ENCODE measurements around the gene PPP2R3B.

DNA sequence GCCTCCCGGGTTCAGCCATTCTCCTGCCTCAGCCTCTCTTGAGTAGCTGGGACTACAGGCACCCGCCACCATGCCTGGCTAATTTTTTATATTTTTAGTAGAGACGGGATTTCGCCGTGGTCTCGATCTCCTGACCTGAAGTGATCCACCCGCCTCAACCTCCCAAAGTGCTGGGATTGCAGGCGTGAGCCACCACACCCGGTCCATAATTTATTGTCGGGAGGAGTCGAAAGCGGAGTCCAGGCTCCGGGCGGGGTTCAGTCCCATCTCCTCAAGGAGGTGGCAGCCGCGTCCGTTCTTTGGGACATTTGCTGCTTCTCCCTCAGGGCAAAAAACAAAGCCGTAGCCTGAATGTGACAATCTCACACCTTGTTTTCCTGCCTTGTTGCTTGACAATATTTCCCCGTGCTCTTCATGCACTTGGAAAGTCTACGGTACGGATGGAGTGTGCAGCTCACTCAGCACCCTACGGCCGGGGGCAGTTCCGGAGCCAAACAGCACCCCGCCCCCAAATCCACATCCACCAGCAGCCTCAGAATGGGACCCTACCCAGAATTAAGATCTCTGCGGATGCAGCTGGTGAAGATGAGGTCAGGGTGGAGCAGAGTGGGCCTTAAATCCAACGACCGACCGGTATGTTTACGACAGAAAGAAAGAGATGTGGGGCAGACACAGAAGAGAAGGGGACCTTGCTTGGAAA, 77.7 kb downstream of the PPP2R3B start:
- TF ChIP-seq, protein P1, sequence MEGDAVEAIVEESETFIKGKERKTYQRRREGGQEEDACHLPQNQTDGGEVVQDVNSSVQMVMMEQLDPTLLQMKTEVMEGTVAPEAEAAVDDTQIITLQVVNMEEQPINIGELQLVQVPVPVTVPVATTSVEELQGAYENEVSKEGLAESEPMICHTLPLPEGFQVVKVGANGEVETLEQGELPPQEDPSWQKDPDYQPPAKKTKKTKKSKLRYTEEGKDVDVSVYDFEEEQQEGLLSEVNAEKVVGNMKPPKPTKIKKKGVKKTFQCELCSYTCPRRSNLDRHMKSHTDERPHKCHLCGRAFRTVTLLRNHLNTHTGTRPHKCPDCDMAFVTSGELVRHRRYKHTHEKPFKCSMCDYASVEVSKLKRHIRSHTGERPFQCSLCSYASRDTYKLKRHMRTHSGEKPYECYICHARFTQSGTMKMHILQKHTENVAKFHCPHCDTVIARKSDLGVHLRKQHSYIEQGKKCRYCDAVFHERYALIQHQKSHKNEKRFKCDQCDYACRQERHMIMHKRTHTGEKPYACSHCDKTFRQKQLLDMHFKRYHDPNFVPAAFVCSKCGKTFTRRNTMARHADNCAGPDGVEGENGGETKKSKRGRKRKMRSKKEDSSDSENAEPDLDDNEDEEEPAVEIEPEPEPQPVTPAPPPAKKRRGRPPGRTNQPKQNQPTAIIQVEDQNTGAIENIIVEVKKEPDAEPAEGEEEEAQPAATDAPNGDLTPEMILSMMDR (IDR thresholded peaks at IDR 0.05) = no peak
- TF ChIP-seq POLR2A (IDR thresholded peaks at IDR 0.05) = no peak

Measured in heart left ventricle (tissue), 13 donors.